ENCODE results near the gene VAMP8. TPM values are rescaled to one million over a fixed set of nuclear protein-coding genes. Genes with fewer than 3 reads are reported as not detected.

Gene VAMP8
- 10 to 100 TPM; 86.8 to 96.8 TPM for total RNA-seq

GRCh38 chr2:85577386-85578242, at the start of gene VAMP8:
TSS of gene VAMP8 (plus strand) at chr2:85577586. CDS start at chr2:85577647, 61 bp downstream.
- ChIA-PET POLR2A (interaction anchor here (0.6 to 0.8 kb wide), 2 partner anchors 14 to 28 kb away, joined by 3 to 5 read pairs; no protein-coding TSS in a partner anchor), CTCF (interaction anchor here (0.6 to 2.5 kb wide), 5 partner anchors 10 to 470 kb away, joined by 3 to 7 read pairs (median 4); partner anchors contain the start of genes MAT2A and RNF181)

- CTCF ChIA-PET = no interaction called here
- POLR2A ChIA-PET = no interaction called here
These were observed 49.6 kb upstream of the VAMP8 start for GRCh38 chr2:85527787-85528186.

- ChIA-PET CTCF (interaction anchor here (1.0 kb wide), 1 partner anchor 11 kb away, joined by 4 read pairs; the partner anchor contains the start of gene MAT2A), POLR2A (no interaction called here)
These were observed 49.0 kb upstream of the VAMP8 start for GRCh38 chr2:85528355-85528754.

- ChIA-PET CTCF (no interaction called here), POLR2A (interaction anchor here (0.6 kb wide), 1 partner anchor 19 kb away, joined by 3 read pairs; no protein-coding TSS in a partner anchor)
These were observed 47.6 kb upstream of the VAMP8 start for GRCh38 chr2:85529809-85530208.

GRCh38 chr2:85531589-85531988, 45.8 kb upstream of the VAMP8 start:
- POLR2A ChIA-PET = interaction anchor here (0.7 kb wide), 1 partner anchor 80 kb away, joined by 3 read pairs; the partner anchor contains the start of gene C2orf68
- CTCF ChIA-PET = no interaction called here

GRCh38 chr2:85534099-85534498, 43.3 kb upstream of the VAMP8 start:
- CTCF ChIA-PET = no interaction called here
- POLR2A ChIA-PET = interaction anchor here (0.7 to 1.4 kb wide), 3 partner anchors 10 to 173 kb away, joined by 3 read pairs; no protein-coding TSS in a partner anchor

- POLR2A ChIA-PET = interaction anchor here (1.4 kb wide), 1 partner anchor 9 kb away, joined by 3 read pairs; no protein-coding TSS in a partner anchor
- CTCF ChIA-PET = no interaction called here
These were observed 42.5 kb upstream of the VAMP8 start for GRCh38 chr2:85534881-85535280.

GRCh38 chr2:85536479-85536878, 40.9 kb upstream of the VAMP8 start:
- ChIA-PET POLR2A (interaction anchor here (1.4 kb wide), 1 partner anchor 12 kb away, joined by 3 read pairs; no protein-coding TSS in a partner anchor), CTCF (no interaction called here)

GRCh38 chr2:85537600-85538506, 39.5 kb upstream of the VAMP8 start:
- ChIA-PET CTCF (interaction anchor here (0.6 to 4.3 kb wide), 7 partner anchors 14 to 119 kb away, joined by 3 to 21 read pairs (median 4); partner anchors contain the start of gene SH2D6), POLR2A (interaction anchor here (0.5 to 4.6 kb wide), 10 partner anchors 11 to 219 kb away, joined by 3 to 59 read pairs (median 10); partner anchors contain the start of genes ELMOD3, RETSAT, RNF181 and SH2D6)

GRCh38 chr2:85538507-85539360, 38.7 kb upstream of the VAMP8 start, which contains the start of gene MAT2A:
TSS of gene MAT2A (plus strand) at chr2:85539168. CDS start at chr2:85539288, 120 bp downstream.
- CTCF ChIA-PET = interaction anchor here (0.6 to 4.3 kb wide), 11 partner anchors 10 to 120 kb away, joined by 3 to 21 read pairs (median 4); partner anchors contain the start of gene SH2D6
- POLR2A ChIA-PET = interaction anchor here (0.5 to 4.6 kb wide), 19 partner anchors 10 to 602 kb away, joined by 3 to 59 read pairs (median 7); partner anchors contain the start of genes ELMOD3, GGCX, PTCD3 and RETSAT

- ChIA-PET POLR2A (interaction anchor here (0.5 to 4.6 kb wide), 21 partner anchors 9 to 601 kb away, joined by 3 to 59 read pairs (median 7); partner anchors contain the start of genes C2orf68, ELMOD3, PTCD3 and RETSAT), CTCF (interaction anchor here (0.7 to 4.3 kb wide), 10 partner anchors 11 to 120 kb away, joined by 3 to 21 read pairs (median 4); partner anchors contain the start of genes GGCX and SH2D6)
These were observed 37.8 kb upstream of the VAMP8 start for GRCh38 chr2:85539361-85540132.

GRCh38 chr2:85540133-85540648, 37.2 kb upstream of the VAMP8 start:
- CTCF ChIA-PET = interaction anchor here (0.8 to 4.3 kb wide), 3 partner anchors 12 to 121 kb away, joined by 3 to 21 read pairs (median 4); partner anchors contain the start of genes GGCX and SH2D6

GRCh38 chr2:85541262-85541661, 36.1 kb upstream of the VAMP8 start:
- CTCF ChIA-PET = interaction anchor here (1.0 to 4.3 kb wide), 3 partner anchors 10 to 122 kb away, joined by 3 to 21 read pairs (median 11); partner anchors contain the start of gene SH2D6
- POLR2A ChIA-PET = interaction anchor here (0.6 to 4.6 kb wide), 5 partner anchors 103 to 635 kb away, joined by 3 to 59 read pairs (median 4); partner anchors contain the start of genes ELMOD3 and SH2D6

More at GRCh38 chr2:85540133-85540648, 37.2 kb upstream of the VAMP8 start:
- POLR2A ChIA-PET = interaction anchor here (0.5 to 4.6 kb wide), 11 partner anchors 8 to 187 kb away, joined by 3 to 59 read pairs (median 6); partner anchors contain the start of genes C2orf68 and SH2D6

- CTCF ChIA-PET = interaction anchor here (0.8 to 2.3 kb wide), 3 partner anchors 10 to 231 kb away, joined by 3 to 11 read pairs (median 4); no protein-coding TSS in a partner anchor
- POLR2A ChIA-PET = interaction anchor here (0.5 to 4.6 kb wide), 4 partner anchors 102 to 189 kb away, joined by 3 to 59 read pairs (median 4); partner anchors contain the start of genes ELMOD3 and SH2D6
These were observed 35.5 kb upstream of the VAMP8 start for GRCh38 chr2:85541753-85542457.

- ChIA-PET CTCF (interaction anchor here (0.6 to 2.3 kb wide), 2 partner anchors 9 to 19 kb away, joined by 3 to 11 read pairs; no protein-coding TSS in a partner anchor), POLR2A (no interaction called here)
These were observed 34.6 kb upstream of the VAMP8 start for GRCh38 chr2:85542777-85543176.

Measured in activated CD8-positive, alpha-beta memory T cell treated with anti-CD3 and anti-CD28 coated beads for 36 hours (primary cell).